ENCODE measurements around the gene MYRIP.

MYRIP gene

DNA sequence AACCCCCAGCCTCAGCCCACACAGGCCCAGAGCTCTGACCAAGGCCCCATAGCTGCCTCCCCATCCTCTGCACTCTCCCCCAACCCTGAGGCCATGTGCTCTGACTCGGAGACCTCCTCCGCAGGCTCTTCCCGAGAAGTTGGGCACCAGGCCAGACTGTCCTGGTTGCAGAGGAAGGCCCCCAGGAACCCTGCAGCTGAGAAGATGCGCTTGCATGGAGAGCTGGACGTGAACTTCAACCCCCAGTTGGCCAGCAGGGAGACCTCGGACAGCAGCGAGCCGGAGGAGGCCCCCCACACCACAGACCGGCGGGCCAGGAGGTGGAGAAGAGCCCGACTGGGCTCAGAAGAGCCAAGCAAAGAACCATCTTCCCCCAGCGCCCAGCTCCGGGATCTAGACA, 380.6 kb downstream of the MYRIP start:
- no peak for DNase-seq (ENCODE audit: low read depth)

- DNase-seq (ENCODE audit: low read depth), result no peak
Observed at GRCh38 chr3:40191251-40191650, 381.8 kb downstream of the MYRIP start.

DNA sequence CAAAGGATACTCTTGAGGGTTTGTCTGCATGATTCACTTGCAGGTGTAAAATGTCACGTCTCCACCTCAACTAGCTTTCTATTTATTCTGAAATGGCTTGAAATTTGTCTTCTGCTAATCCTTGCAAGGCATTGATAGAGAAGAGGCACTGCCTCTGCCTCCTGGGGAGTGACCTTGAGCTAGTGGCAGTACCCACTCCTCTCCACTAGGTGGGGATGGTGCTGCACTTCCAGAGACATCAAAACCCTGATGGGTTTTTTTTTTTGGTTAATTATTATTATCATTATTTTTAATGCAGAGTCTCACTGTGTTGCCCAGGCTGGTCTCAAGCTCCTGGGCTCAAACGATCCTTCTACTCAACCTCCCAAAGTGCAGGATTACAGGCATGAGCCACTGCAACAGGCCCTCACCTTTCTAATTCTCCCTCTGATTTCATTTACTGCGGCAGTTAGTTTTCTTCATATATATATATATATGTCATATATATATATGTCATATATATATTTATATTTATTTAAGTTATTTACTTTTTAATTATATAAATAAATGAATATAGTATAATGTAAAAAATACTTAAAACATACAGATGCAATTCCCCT, 382.5 kb downstream of the MYRIP start:
- peak; percentile 16 for DNase-seq (ENCODE audit: low read depth)

DNA sequence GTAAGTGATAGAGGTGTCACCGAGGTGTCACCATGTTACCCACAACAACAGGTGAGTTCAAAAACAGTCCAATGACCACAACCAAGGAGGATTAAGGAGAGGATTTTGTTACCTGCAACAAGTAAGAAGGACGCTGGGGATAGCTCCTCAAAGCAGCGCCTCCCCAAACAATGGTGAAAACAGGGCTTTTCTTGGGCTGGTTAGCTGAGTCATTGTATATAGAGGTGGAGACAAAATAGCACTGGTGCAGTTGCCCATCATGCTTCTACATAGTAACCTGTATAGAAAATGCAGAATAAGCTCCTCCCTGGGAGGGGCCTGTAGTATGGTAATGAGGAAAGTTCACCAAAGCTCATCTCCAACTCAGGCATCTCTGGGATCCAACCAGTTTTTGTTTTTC, 383.2 kb downstream of the MYRIP start:
- no peak for DNase-seq (ENCODE audit: low read depth)

GRCh38 chr3:40196966-40197365, 387.6 kb downstream of the MYRIP start:
- DNase-seq (ENCODE audit: low read depth), result no peak

- DNase-seq (ENCODE audit: low read depth), result no peak
Observed at GRCh38 chr3:40200692-40201316, 391.4 kb downstream of the MYRIP start.

- DNase-seq (ENCODE audit: low read depth), result no peak
Observed at GRCh38 chr3:40201770-40202169, 392.4 kb downstream of the MYRIP start.

DNA sequence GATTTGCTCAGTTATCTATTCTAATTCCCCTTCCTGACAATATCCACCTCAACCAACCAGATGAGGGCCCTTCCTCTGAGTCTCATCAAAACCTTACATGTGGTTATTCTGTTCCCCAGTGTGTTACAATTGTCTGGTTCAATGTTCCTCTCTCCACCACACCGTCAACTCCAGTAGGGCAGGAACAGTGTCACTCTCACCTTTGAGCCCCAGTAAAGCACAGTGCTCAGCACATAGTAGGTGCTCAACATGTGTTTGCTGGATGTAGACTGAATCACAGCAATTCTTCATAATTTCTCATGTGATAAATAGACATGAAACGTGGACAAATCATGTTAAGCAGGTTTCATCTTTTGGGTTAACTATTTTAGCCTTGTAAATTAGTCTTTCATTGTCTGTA, 397.1 kb downstream of the MYRIP start:
- DNase-seq (ENCODE audit: low read depth), result no peak

- no peak for DNase-seq (ENCODE audit: low read depth)
Observed at GRCh38 chr3:40207796-40208195, 398.4 kb downstream of the MYRIP start.

- DNase-seq (ENCODE audit: low read depth), result no peak
Observed at GRCh38 chr3:40208251-40208650, 398.8 kb downstream of the MYRIP start.

DNA sequence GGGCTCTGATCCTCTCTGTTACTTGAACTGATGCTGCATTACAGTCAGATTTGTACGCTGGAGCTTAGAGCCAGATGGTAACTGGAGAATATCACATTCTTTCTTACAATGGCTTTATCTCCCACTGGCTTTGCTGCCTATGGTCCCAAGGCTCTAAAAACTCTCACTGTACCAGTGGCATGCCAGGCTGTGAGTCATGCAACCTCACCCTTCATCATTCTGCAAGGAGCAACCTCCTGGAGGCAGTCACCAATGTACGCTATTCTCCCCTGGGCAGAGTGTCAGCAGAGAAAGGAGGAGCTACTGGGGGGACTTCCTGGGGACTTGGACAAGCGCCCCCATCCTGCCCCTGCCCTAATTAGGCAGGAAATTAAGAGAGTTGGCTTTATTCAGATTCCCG, 402.2 kb downstream of the MYRIP start:
- no peak for DNase-seq (ENCODE audit: low read depth)

DNA sequence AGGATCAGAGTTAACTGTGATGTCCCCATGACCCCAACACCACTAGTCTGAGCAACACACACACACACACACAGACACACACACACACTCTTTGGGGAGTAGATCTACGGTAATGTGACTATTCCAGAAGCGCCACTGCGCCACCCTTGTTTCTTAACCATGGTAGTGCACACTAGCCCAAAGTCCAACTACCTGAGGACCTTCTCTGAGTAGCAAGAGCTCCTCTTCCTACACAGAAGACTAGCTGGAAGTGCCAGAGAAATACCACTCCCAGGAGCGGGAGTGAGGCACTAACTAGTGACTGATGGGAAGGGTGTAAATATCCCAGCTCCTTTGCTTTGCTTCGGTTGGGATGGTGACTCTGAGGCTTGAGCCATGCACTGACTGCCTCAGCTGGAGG, 404.1 kb downstream of the MYRIP start:
- no peak for DNase-seq (ENCODE audit: low read depth)

GRCh38 chr3:40215015-40215414, 405.6 kb downstream of the MYRIP start:
- no peak for DNase-seq (ENCODE audit: low read depth)

DNA sequence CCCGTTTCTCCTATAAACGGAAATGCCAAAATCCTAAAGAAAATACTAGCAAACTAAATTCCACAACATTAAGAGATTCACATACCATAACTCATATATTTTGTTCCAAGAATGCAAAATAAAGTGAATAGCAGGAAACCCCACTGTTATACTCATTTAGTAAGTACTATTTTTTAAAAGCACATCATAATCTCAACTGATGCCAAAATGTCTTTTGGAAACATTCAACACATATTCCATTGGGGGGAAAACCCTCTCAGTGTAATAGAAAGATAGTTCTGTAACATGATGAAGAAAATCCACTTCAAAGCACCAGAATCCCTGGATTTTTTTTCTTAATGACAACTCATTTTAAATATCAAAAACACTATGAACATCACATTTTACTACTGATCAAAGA, 407.1 kb downstream of the MYRIP start:
- DNase-seq (ENCODE audit: low read depth), result no peak

DNA sequence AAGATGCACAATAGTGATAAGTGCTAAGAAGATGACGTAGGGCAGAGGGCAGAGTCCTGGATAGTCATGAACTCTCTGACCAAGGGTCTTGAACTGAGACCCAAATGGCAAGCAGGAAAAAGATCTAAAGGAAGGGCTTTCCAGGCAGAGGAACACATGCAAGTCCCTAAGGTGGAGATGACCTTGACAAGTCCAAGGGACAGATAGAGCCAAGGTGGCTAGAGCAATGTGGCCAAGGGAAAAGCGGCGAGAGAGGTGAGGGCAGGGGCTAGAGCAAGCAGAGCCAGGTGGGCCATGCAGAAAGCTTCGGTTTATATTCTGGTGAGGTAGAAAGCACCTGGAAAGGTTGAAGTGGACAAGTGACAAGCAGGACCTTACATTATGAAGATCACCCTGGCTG, 414.4 kb downstream of the MYRIP start:
- DNase-seq (ENCODE audit: low read depth), result no peak

GRCh38 chr3:40224796-40225515, 415.5 kb downstream of the MYRIP start:
- DNase-seq (ENCODE audit: low read depth), result no peak

DNA sequence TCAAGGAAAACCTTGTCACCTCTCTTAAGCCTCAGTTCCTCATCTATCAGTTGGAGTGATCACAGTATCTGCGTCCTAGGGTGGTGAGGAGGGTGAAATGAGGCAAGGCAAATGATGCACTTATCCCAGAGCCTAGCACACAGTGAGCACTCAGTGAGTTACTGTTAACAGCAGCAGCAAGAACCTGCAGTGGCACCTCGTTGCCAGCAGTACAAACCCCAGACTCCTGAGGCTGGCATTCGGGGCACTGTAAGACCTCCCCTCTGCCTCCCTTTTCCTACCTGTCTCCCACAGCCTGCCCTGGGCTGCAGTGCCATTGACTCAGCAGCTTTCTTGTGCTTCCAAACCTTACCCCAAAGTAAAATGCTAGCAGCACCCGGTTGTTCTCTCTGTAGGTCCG, 417.2 kb downstream of the MYRIP start:
- no peak for DNase-seq (ENCODE audit: low read depth)

- no peak for DNase-seq (ENCODE audit: low read depth)
Observed at GRCh38 chr3:40228792-40229350, 419.5 kb downstream of the MYRIP start.

DNA sequence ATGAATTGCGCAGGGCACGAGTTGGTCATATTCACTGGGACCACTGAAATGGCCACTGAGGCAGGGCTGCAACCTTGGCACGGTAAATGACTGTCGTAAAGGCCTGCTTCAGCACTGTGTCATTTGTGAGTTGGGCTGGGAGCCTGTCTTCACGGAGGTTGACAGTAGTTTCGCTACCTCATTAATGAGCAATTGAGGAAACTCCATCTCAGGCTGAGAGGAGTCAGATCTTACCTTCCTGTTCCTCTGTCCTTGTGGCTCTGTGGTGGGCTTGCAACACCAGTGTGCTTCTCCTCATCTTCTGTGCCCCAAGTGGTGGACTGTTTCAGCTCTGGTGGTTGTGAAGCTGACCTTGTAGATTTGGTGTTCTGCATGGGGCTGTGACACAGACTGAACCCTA, 420.0 kb downstream of the MYRIP start:
- DNase-seq (ENCODE audit: low read depth), result no peak

- no peak for DNase-seq (ENCODE audit: low read depth)
Observed at GRCh38 chr3:40229963-40230362, 420.6 kb downstream of the MYRIP start.

DNA sequence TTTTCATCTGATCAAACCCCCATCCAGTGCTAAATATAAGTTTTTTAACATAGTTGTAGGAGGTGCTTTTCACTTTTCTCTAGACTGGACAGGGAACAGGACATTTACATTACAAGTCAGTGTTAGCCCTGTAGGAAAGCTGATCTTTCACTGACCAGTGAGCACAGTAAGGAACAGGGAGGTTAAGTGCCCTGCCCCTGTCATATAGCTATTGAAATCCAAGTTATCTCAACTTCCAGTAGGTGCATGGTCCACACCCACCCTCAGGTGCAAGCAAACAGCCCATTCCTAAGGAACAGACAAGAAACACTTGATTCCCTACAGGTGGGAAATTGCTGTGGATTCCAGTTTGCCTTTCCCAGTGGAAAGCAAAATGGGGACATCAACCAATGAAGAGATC, 421.0 kb downstream of the MYRIP start:
- no peak for DNase-seq (ENCODE audit: low read depth)

DNA sequence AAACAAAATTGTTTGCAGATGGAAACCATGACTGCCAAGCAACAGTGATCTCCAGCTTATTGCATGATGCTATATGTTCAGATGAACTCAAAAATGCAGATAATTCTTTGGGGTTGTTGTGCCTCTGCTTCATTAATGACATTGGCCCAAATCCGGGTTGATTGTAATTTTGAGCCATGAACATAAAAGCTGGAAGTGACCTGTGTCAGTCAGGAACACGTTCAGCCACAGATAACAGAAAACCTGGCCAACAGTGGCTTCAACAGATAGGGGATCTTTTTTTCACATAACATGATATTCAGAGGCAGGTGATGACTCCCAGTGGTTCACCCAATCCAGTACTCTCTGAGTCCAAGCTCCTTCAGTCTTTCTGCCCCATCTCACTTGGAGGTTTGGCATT, 423.2 kb downstream of the MYRIP start:
- DNase-seq (ENCODE audit: low read depth), result no peak

DNA sequence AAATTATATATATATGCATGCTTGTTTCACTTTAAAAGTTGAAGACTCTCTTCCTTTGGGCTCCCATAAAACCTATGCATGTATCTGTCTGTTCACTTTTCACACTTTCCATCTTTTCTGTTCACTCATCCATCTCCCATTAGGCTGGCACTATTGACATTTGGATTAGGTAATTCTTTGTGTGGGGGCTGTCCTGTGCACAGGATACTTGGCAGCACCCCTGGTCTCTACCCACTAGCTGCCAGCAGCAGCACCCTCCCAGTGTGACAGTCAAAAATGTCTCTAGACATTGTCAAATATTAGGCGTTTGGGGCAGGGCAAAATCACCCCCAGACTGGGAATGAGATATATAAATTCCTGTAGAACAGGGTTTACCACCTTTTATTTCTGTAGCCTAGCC, 427.8 kb downstream of the MYRIP start:
- no peak for DNase-seq (ENCODE audit: low read depth)

All from T-helper 22 cell (primary cell).